Ishikawa (cell line): ENCODE data around the gene CNTNAP1.

ENCODE experiments used
- CEBPB ChIP-seq: IDR thresholded peaks from 2 replicates; pipeline ENCODE4 v1.6.1; 2012
- CREB1 ChIP-seq: IDR thresholded peaks from 2 replicates; pipeline ENCODE4 v1.6.1; 2012; ENCODE audit warnings: low read depth
- EGR1 ChIP-seq: IDR thresholded peaks from 2 replicates; pipeline ENCODE4 v1.6.1; 2012
- EP300 ChIP-seq: IDR thresholded peaks from 2 replicates; pipeline ENCODE4 v1.6.1; 2012; ENCODE audit warnings: borderline replicate concordance
- FOXM1 ChIP-seq: IDR thresholded peaks from 2 replicates; pipeline ENCODE4 v1.6.1; 2012; ENCODE audit warnings: low read depth, borderline replicate concordance
- NFIC ChIP-seq: IDR thresholded peaks from 2 replicates; pipeline ENCODE4 v1.6.1; 2012
- RAD21 ChIP-seq: IDR thresholded peaks from 2 replicates; pipeline ENCODE4 v1.6.1; 2012; ENCODE audit warnings: low read depth
- TAF1 ChIP-seq: IDR thresholded peaks from 2 replicates; pipeline ENCODE4 v1.6.1; 2012; ENCODE audit warnings: low read depth, mild to moderate bottlenecking
- TCF12 ChIP-seq: IDR thresholded peaks from 2 replicates; pipeline ENCODE4 v1.6.1; 2012; ENCODE audit warnings: low read depth
- TEAD4 ChIP-seq: IDR thresholded peaks from 2 replicates; pipeline ENCODE4 v1.6.1; 2012
- YY1 ChIP-seq: IDR thresholded peaks from 2 replicates; pipeline ENCODE4 v1.6.1; 2012; ENCODE audit warnings: low read depth
- ZBTB7A ChIP-seq: IDR thresholded peaks from 2 replicates; pipeline ENCODE4 v1.6.1; 2012; ENCODE audit warnings: low read depth
- TF ChIP-seq, protein P1 (sequence below): IDR thresholded peaks from 2 replicates; pipeline ENCODE4 v1.6.1; 2012
- TF ChIP-seq, protein P2 (sequence below): IDR thresholded peaks from 2 replicates; pipeline ENCODE4 v1.6.1; 2012
- TF ChIP-seq, protein P3 (sequence below): IDR thresholded peaks from 2 replicates; pipeline ENCODE4 v1.6.1; 2012; ENCODE audit warnings: low read depth, mild to moderate bottlenecking

CNTNAP1 gene

DNA sequence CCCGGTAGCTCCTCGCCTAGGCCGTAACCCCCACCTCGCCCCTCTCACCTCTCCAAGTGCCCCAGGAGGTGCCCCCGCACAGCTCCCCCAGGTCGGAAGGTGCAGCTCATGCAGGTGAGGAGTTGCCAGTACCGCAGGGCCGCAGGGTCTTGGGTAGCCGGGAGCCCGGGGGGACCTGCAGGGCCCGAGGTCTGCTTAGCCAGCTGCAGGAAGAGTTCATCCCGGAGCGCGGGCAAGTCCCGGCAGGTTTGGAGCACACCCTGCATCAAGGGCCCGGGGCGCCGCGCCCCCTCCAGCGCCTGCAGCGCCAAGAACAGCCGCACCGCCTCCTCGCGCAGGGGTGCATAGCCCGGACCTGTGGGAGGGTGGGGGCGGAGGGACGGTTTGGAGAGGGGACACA is 10.3 kb upstream of the CNTNAP1 start:
- TF ChIP-seq YY1: no peak
- no peak for TF ChIP-seq RAD21
- TF ChIP-seq TCF12: no peak
- no peak for TF ChIP-seq EGR1
- TF ChIP-seq NFIC: no peak
- TF ChIP-seq CEBPB: no peak
- no peak for TF ChIP-seq EP300
- TF ChIP-seq, protein P1, sequence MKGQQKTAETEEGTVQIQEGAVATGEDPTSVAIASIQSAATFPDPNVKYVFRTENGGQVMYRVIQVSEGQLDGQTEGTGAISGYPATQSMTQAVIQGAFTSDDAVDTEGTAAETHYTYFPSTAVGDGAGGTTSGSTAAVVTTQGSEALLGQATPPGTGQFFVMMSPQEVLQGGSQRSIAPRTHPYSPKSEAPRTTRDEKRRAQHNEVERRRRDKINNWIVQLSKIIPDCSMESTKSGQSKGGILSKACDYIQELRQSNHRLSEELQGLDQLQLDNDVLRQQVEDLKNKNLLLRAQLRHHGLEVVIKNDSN: no peak
- TF ChIP-seq ZBTB7A: no peak
- no peak for TF ChIP-seq FOXM1
- TF ChIP-seq TAF1: no peak
- TF ChIP-seq CREB1: no peak

DNA sequence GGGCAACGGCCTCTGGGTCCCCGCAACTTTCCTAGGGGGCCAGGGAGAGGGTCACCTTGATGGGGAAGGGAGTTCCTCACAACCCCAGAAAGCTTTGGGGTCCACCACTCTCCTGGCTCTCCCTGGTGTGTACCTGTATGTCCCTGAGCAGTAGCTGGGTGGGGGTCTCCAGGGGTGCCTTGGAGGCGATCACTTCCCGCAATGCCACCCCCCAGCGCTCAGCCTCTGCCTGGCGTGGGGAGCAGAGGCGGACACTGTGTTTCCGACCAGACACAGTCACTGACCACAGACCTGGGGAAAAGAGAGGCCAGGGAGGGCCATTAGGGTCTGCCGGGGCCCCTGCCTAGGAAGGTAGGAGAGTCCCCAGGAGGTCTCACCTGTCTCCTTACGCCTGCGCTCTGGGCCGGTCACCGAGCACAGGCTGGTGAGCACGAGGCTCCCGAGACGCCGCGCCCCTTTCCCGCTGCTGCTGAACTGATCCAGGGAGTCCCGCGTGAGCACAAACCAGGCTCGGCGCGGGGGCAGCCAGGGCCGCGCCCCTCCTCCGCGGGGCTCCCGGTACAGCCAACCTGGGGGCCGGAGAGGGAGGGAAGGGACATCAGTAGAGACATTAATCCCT is 9.0 kb upstream of the CNTNAP1 start:
- TF ChIP-seq CREB1 (no peak), EP300 (no peak), TEAD4 (no peak), RAD21 (no peak), FOXM1 (no peak), CEBPB (no peak), YY1 (no peak), EGR1 (no peak), TCF12 (no peak)
- TF ChIP-seq, protein P1: no peak
- TF ChIP-seq, protein P2, sequence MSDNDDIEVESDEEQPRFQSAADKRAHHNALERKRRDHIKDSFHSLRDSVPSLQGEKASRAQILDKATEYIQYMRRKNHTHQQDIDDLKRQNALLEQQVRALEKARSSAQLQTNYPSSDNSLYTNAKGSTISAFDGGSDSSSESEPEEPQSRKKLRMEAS: no peak
- TF ChIP-seq, protein P3, sequence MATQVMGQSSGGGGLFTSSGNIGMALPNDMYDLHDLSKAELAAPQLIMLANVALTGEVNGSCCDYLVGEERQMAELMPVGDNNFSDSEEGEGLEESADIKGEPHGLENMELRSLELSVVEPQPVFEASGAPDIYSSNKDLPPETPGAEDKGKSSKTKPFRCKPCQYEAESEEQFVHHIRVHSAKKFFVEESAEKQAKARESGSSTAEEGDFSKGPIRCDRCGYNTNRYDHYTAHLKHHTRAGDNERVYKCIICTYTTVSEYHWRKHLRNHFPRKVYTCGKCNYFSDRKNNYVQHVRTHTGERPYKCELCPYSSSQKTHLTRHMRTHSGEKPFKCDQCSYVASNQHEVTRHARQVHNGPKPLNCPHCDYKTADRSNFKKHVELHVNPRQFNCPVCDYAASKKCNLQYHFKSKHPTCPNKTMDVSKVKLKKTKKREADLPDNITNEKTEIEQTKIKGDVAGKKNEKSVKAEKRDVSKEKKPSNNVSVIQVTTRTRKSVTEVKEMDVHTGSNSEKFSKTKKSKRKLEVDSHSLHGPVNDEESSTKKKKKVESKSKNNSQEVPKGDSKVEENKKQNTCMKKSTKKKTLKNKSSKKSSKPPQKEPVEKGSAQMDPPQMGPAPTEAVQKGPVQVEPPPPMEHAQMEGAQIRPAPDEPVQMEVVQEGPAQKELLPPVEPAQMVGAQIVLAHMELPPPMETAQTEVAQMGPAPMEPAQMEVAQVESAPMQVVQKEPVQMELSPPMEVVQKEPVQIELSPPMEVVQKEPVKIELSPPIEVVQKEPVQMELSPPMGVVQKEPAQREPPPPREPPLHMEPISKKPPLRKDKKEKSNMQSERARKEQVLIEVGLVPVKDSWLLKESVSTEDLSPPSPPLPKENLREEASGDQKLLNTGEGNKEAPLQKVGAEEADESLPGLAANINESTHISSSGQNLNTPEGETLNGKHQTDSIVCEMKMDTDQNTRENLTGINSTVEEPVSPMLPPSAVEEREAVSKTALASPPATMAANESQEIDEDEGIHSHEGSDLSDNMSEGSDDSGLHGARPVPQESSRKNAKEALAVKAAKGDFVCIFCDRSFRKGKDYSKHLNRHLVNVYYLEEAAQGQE: no peak

DNA sequence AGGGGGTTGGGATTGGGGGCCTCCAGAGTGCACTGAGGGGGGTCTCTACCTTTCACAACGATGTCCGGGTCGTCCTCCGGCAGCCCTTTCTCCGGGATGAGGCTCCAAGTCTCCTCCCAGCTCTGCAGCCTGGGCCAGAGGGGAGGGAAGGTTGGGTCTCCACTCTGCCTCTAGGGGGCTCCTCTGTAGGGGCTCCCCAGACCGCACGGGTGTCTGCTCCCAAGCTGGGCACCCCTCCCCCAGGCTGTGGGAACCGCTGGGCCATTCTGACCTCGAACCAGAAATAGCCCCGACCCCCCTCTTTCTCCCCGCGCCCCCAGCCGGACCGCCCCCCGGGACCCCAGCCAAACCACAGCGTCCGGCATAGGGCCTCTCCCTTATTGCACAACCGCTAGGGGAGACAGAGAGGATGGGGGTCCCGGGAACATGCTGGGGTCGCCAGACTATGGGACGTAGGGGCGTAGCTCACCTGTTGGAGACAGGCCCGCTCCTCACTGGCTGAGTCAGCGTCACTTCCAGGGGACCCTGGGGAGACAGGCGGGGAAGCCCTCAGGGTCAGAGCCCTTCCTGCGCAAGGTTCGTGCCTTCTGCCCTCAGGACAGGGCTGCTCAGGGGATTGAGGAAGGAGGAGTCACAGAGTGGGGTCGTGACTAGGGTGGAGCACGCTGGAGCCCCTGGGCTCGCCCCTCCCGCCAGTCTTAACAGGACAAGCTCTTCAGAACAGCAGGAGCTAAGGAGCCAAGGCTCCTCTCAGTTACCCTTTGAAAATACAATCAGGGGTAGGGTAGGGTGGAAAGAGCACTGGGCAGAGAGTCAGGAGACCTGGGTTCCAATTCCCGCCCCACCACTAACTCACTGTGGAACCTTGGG is 8.2 kb upstream of the CNTNAP1 start:
- TF ChIP-seq NFIC (peak; percentile 46; the same call in 1 of the 2 replicates), YY1 (no peak), TEAD4 (no peak), ZBTB7A (no peak), RAD21 (no peak), EGR1 (no peak), CEBPB (peak; percentile 81), FOXM1 (no peak), CREB1 (no peak), TCF12 (no peak), TAF1 (no peak), EP300 (no peak)
- TF ChIP-seq, protein P1: no peak
- TF ChIP-seq, protein P3: no peak
- TF ChIP-seq, protein P2: no peak

DNA sequence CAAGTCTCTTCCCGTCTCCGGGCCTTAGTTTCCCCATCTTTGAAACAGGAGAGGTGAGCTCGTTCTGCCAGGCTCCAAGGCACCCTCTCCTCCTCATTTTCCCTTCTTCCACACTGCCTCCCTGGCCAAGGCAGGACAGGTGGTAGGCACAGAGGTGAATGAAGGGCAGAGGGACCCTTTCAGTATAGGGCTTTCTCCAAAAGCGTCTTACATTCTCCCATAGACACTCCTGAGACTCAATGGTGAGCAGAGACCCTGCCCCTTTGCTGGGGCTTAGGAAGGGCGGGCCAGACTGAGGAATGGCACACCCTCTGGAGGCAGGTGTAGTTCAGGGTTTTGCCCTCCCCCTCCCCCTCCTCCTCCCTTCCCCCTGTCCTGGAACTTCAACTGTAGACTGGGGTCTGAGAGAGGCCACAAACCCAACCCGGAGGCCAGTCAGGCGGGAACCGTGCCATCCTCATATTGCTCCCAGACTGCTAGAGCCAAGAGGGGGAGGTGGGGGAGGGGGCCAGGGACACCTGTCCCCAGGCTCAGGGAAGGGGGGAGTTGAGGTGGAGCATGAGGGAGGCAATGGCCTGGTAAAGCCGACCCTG is 7.5 kb upstream of the CNTNAP1 start:
- no peak for TF ChIP-seq EP300
- TF ChIP-seq, protein P3: no peak
- no peak for TF ChIP-seq TAF1
- TF ChIP-seq EGR1: no peak
- no peak for TF ChIP-seq ZBTB7A
- TF ChIP-seq CEBPB: no peak
- TF ChIP-seq NFIC: no peak
- no peak for TF ChIP-seq FOXM1
- TF ChIP-seq CREB1: no peak
- TF ChIP-seq RAD21: no peak
- no peak for TF ChIP-seq YY1
- no peak for TF ChIP-seq TCF12
- TF ChIP-seq TEAD4: no peak
- TF ChIP-seq, protein P2: no peak
- TF ChIP-seq, protein P1: no peak
